Neural cell (in vitro differentiated cells): ENCODE data around the gene DMGDH. TPM values are rescaled to one million over a fixed set of nuclear protein-coding genes. Genes with fewer than 3 reads are reported as not detected.

Experiments used
- H2AFZ ChIP-seq: fragments of 200-600, 300-800 bp; sonication (generic), shearing (Covaris generic); 2 replicates; pipeline ENCODE4 v1.6.0; 2014; ENCODE audit warnings: low read depth, mild to moderate bottlenecking, antibody characterized with exemption, low read length, moderate library complexity
- H3F3A ChIP-seq: fragments of 200-600 bp; shearing (Covaris generic); 2 replicates; pipeline ENCODE4 v1.6.1; 2016; ENCODE audit warnings: mild to moderate bottlenecking, moderate library complexity, mixed read lengths, antibody characterized with exemption, low read length; ENCODE audit not compliant: insufficient read depth, poor library complexity, severe bottlenecking
- H3K27ac ChIP-seq: fragments of 200-600, 300-800 bp; sonication (generic), shearing (Covaris generic); 2 replicates; pipeline ENCODE4 v1.5.1; 2014; ENCODE audit warnings: mild to moderate bottlenecking, low read length, moderate library complexity
- H3K27me3 ChIP-seq: fragments of 300-800, 200-600 bp; sonication (generic), shearing (Covaris generic); 2 replicates; pipeline ENCODE4 v1.6.0; 2014; ENCODE audit warnings: mild to moderate bottlenecking, low read depth, low read length, moderate library complexity; ENCODE audit not compliant: insufficient read depth
- H3K36me3 ChIP-seq: fragments of 300-800, 200-600 bp; sonication (generic), shearing (Covaris generic); 2 replicates; pipeline ENCODE4 v1.5.1; 2014; ENCODE audit warnings: mild to moderate bottlenecking, antibody characterized with exemption, low read length, moderate library complexity; ENCODE audit not compliant: insufficient read depth
- H3K4me2 ChIP-seq: fragments of 300-800, 200-600 bp; sonication (generic), shearing (Covaris generic); 2 replicates; pipeline ENCODE4 v1.6.0; 2014; ENCODE audit warnings: mild to moderate bottlenecking, low read length
- H3K4me3 ChIP-seq: fragments of 300-800, 200-600 bp; sonication (generic), shearing (Covaris generic); 2 replicates; pipeline ENCODE4 v1.5.1; 2014; ENCODE audit warnings: mild to moderate bottlenecking, low read length, moderate library complexity
- H3K79me2 ChIP-seq: fragments of 200-600 bp; shearing (Covaris generic); replicated peaks from 2 replicates; pipeline ENCODE4 v1.6.0; 2014; ENCODE audit warnings: mild to moderate bottlenecking, low read length, moderate library complexity; ENCODE audit not compliant: insufficient read depth
- H3K9ac ChIP-seq: fragments of 300-800, 200-600 bp; sonication (generic), shearing (Covaris generic); 2 replicates; pipeline ENCODE4 v1.6.1; 2016; ENCODE audit warnings: mild to moderate bottlenecking, low read length, mixed read lengths
- H3K9me2 ChIP-seq: fragments of 200-600 bp; shearing (Covaris generic); 2 replicates; pipeline ENCODE4 v1.6.1; 2016; ENCODE audit warnings: mild to moderate bottlenecking, low read length, mixed read lengths; ENCODE audit not compliant: insufficient read depth
- H3K9me3 ChIP-seq: fragments of 200-600, 300-800 bp; sonication (generic), shearing (Covaris generic); 2 replicates; pipeline ENCODE4 v1.6.1; 2016; ENCODE audit warnings: mild to moderate bottlenecking, mixed run types, low read length, moderate library complexity, mixed read lengths
- H4K20me1 ChIP-seq: fragments of 200-600 bp; shearing (Covaris generic); 2 replicates; pipeline ENCODE4 v1.6.1; 2016; ENCODE audit warnings: mild to moderate bottlenecking, mixed run types; ENCODE audit not compliant: insufficient read depth
- CTCF ChIP-seq: fragments of 450-650 bp; IDR thresholded peaks from 2 replicates; pipeline ENCODE4 v1.5.1; 2014; ENCODE audit warnings: antibody characterized with exemption, mild to moderate bottlenecking, moderate library complexity; ENCODE audit not compliant: poor library complexity, severe bottlenecking
- EP300 ChIP-seq: fragments of 450-650 bp; conservative IDR thresholded peaks from 2 replicates; pipeline ENCODE4 v1.6.1; 2014; ENCODE audit warnings: antibody characterized with exemption, mild to moderate bottlenecking, moderate library complexity; ENCODE audit not compliant: poor library complexity, severe bottlenecking
- EZH2 ChIP-seq: fragments of 200-600, 300-800 bp; shearing (Covaris generic), sonication (generic); IDR thresholded peaks from 2 replicates; pipeline ENCODE4 v1.6.1; 2014; ENCODE audit warnings: antibody characterized with exemption, low read length, borderline replicate concordance, mild to moderate bottlenecking; ENCODE audit not compliant: insufficient read depth, poor library complexity, severe bottlenecking
- MXI1 ChIP-seq: fragments of 450-650 bp; conservative IDR thresholded peaks from 2 replicates; pipeline ENCODE4 v1.6.1; 2014; ENCODE audit warnings: antibody characterized with exemption, mild to moderate bottlenecking; ENCODE audit not compliant: poor library complexity, severe bottlenecking
- POLR2AphosphoS5 ChIP-seq: IDR thresholded peaks from 2 replicates; pipeline ENCODE4 v1.6.1; 2012
- RAD21 ChIP-seq: fragments of 450-650 bp; conservative IDR thresholded peaks from 2 replicates; pipeline ENCODE4 v1.6.1; 2014; ENCODE audit warnings: antibody characterized with exemption, mild to moderate bottlenecking, moderate library complexity
- REST ChIP-seq: IDR thresholded peaks from 2 replicates; pipeline ENCODE4 v1.6.1; 2012; ENCODE audit warnings: borderline replicate concordance
- SMC3 ChIP-seq: fragments of 450-650 bp; conservative IDR thresholded peaks from 2 replicates; pipeline ENCODE4 v1.6.1; 2014; ENCODE audit warnings: antibody characterized with exemption, mild to moderate bottlenecking, moderate library complexity; ENCODE audit not compliant: poor library complexity
- TAF1 ChIP-seq: IDR thresholded peaks from 2 replicates; pipeline ENCODE4 v1.6.1; 2012; ENCODE audit warnings: low read depth
- polyA plus RNA-seq: library from polyadenylated mRNA; depleted of rRNA; stranded (reverse); fragments of >200 nt; gene quantifications from 2 replicates; pipeline ENCODE4 v1.2.3, GENCODE V29; 2014

The DMGDH gene
- polyA plus RNA-seq, 1 donor from 2014 or later = 0.93 TPM

GRCh38 chr5:79111960-79112702 is 42.7 kb upstream of the DMGDH start:
- Histone ChIP-seq H3K79me2 (no peaks in the 10 kb centered on the region), H2AFZ (no peak overlapping the region), H3K36me3 (no peaks in the 10 kb centered on the region), H3K27me3 (peaks cover 26% of the 10 kb centered on the region), H3K4me2 (no peak overlapping the region), H3F3A (no peaks in the 10 kb centered on the region), H3K4me3 (peak overlapping the region; percentile 28), H4K20me1 (no peaks in the 10 kb centered on the region), H3K9me3 (no peaks in the 10 kb centered on the region), H3K9me2 (no peaks in the 10 kb centered on the region), H3K9ac (no peak overlapping the region), H3K27ac (no peak overlapping the region)
- TF ChIP-seq EZH2 = no peak
- TF ChIP-seq CTCF = no peak
- no peak for TF ChIP-seq EP300
- TF ChIP-seq RAD21 = no peak
- no peak for TF ChIP-seq TAF1
- TF ChIP-seq SMC3 = no peak
- TF ChIP-seq MXI1 = no peak
- no peak for TF ChIP-seq REST
- TF ChIP-seq POLR2AphosphoS5 = no peak

GRCh38 chr5:79111387-79111959 is 42.0 kb upstream of the DMGDH start, which contains the start of gene BHMT:
BHMT (plus strand) TSS chr5:79111809; CDS start chr5:79111886, 77 bp downstream.
- Histone ChIP-seq H3K36me3 (no peaks in the 10 kb centered on the region), H3K27ac (no peak within 1 kb of the TSS), H3K79me2 (no peaks in the 10 kb centered on the region), H2AFZ (no peak within 1 kb of the TSS), H3K27me3 (peaks cover 26% of the 10 kb centered on the region), H3K9me2 (no peaks in the 10 kb centered on the region), H4K20me1 (no peaks in the 10 kb centered on the region), H3K4me2 (no peak within 1 kb of the TSS), H3F3A (no peaks in the 10 kb centered on the region), H3K9me3 (no peaks in the 10 kb centered on the region), H3K9ac (no peak within 1 kb of the TSS), H3K4me3 (peak within 1 kb of the TSS; percentile 28)
- TF ChIP-seq RAD21 (no peak), CTCF (no peak), REST (no peak), TAF1 (no peak), POLR2AphosphoS5 (no peak), EZH2 (no peak), EP300 (no peak), MXI1 (no peak), SMC3 (no peak)
